Erythroblast (primary cell): ENCODE results near the gene APAF1.

Experiments
- GATA1 ChIP-seq: IDR thresholded peaks from 2 replicates; pipeline ENCODE4 v1.6.1; 2011; ENCODE audit warnings: low read depth, mild to moderate bottlenecking, control low read depth, low read length, moderate library complexity
- POLR2A ChIP-seq: IDR thresholded peaks from 2 replicates; pipeline ENCODE4 v1.6.1; 2011; ENCODE audit warnings: mild to moderate bottlenecking, low read length

DNA sequence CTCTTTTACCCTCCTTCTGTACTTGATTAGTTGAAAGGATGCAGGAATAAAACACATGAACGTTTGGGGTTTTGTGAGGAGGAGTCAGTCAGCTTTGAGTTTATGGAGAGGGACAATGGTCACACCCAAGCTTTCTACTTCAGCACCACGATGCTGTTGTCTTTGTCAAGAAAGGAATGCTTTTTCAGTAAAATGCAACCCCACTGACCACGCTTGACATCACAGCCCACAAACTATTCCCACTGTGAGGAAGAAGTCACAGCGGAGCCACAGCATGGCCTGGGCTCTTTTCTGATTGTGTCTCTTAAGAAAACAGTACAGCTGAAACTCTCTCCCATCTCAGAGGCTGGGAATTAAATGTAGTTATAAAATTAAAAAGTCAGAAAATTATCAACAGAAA, 135.2 kb downstream of the APAF1 start:
- TF ChIP-seq POLR2A (no peak), GATA1 (no peak)
